Measurements from ENCODE around the gene STAM.

STAM gene

DNA sequence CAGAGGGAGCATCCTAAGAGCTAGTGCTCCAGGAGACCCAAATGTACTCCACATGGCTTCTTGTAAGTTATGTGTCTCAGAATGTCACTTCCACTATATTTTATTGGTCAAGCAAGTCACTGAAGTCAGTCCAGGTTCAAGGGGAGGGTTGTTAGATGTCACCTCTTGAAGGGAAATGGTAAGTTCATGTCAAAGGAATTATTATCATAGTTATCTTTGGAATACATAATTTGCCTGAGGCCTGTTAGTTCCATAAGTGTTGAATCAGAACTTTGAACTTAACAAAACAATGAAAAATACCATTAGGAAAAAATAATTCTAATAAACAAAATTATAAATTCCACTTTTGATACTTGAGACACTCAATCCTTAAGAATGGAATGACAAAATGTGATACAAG is 30.6 kb downstream of the STAM start:
- Histone ChIP-seq H3K4me1 (ENCODE audit: low read length) (peaks cover 14% of the 10 kb centered on the region), H3K9ac (ENCODE audit: low read length) (no peak overlapping the region), H4K20me1 (ENCODE audit: insufficient read depth, low read length) (no peaks in the 10 kb centered on the region), H3K4me2 (ENCODE audit: low read length) (no peak overlapping the region), H3K36me3 (replicated peaks; ENCODE audit: low read depth, low read length) (no peaks in the 10 kb centered on the region), H3K4me3 (ENCODE audit: low read length) (no peak overlapping the region), H3K79me2 (ENCODE audit: low read length) (peaks cover 14% of the 10 kb centered on the region; the same call in 1 of the 2 replicates), H3K27ac (ENCODE audit: low read length) (no peak overlapping the region), H3K9me3 (ENCODE audit: insufficient read depth, low read length) (no peaks in the 10 kb centered on the region), H2AFZ (ENCODE audit: low read depth, low read length) (no peak overlapping the region), H3K27me3 (ENCODE audit: low read depth, low read length) (no peaks in the 10 kb centered on the region)
- TF ChIP-seq EZH2phosphoT487 (IDR thresholded peaks at IDR 0.05; ENCODE audit: low read depth) = no peak
- TF ChIP-seq, protein P1, sequence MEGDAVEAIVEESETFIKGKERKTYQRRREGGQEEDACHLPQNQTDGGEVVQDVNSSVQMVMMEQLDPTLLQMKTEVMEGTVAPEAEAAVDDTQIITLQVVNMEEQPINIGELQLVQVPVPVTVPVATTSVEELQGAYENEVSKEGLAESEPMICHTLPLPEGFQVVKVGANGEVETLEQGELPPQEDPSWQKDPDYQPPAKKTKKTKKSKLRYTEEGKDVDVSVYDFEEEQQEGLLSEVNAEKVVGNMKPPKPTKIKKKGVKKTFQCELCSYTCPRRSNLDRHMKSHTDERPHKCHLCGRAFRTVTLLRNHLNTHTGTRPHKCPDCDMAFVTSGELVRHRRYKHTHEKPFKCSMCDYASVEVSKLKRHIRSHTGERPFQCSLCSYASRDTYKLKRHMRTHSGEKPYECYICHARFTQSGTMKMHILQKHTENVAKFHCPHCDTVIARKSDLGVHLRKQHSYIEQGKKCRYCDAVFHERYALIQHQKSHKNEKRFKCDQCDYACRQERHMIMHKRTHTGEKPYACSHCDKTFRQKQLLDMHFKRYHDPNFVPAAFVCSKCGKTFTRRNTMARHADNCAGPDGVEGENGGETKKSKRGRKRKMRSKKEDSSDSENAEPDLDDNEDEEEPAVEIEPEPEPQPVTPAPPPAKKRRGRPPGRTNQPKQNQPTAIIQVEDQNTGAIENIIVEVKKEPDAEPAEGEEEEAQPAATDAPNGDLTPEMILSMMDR (IDR thresholded peaks at IDR 0.05; ENCODE audit: low read depth, low read length) = no peak

DNA sequence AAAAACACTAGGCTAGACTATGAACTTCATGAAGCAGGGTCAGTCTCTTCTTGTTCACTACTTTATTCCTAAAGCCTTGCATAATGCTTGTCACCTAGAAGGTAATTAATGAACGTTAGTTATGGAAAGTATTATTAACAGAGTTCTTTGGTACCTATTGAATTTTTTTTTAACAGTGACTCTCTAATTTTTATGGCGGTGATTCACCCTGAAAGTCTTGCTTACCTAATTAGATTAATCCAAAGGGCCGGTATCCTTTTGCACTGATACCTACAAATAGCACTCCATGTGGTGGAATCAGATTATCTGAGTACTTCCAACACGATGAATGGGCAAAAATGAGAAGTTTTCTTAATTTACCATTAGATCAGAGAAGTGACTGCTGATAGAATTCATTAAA is 31.7 kb downstream of the STAM start:
- Histone ChIP-seq H3K4me1 (ENCODE audit: low read length) (peaks cover 5% of the 10 kb centered on the region), H3K27ac (ENCODE audit: low read length) (no peak overlapping the region), H3K4me3 (ENCODE audit: low read length) (no peak overlapping the region), H3K4me2 (ENCODE audit: low read length) (no peak overlapping the region), H3K79me2 (ENCODE audit: low read length) (peaks cover 15% of the 10 kb centered on the region), H3K27me3 (ENCODE audit: low read depth, low read length) (no peaks in the 10 kb centered on the region), H3K9ac (ENCODE audit: low read length) (no peak overlapping the region), H3K9me3 (ENCODE audit: insufficient read depth, low read length) (no peaks in the 10 kb centered on the region), H4K20me1 (ENCODE audit: insufficient read depth, low read length) (no peaks in the 10 kb centered on the region), H2AFZ (ENCODE audit: low read depth, low read length) (no peak overlapping the region), H3K36me3 (replicated peaks; ENCODE audit: low read depth, low read length) (no peaks in the 10 kb centered on the region)
- no peak for TF ChIP-seq EZH2phosphoT487 (IDR thresholded peaks at IDR 0.05; ENCODE audit: low read depth)
- TF ChIP-seq, protein P1 (IDR thresholded peaks at IDR 0.05; ENCODE audit: low read depth, low read length) = no peak

DNA sequence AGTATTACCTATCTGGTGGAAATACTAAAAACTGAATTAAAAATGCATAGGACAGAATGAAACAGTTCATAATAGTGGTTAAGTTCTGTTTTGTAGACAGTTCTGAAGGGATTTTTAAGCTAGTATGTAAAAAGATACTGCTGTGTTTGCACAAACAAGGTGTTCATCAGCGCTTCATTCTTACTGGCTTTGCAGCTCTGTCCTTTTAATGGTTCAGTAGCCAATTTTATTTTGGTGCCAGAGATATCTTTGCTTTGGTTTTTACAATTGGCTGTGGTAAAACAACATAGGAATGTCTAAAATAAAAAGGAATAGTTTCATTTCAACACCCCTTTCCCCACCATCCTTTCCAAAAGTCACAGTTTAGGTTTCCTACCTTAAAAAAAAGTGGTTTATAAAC is 33.0 kb downstream of the STAM start:
- Histone ChIP-seq H3K9me3 (ENCODE audit: insufficient read depth, low read length) (no peaks in the 10 kb centered on the region), H3K4me2 (ENCODE audit: low read length) (no peak overlapping the region), H3K79me2 (ENCODE audit: low read length) (peaks cover 12% of the 10 kb centered on the region), H3K27me3 (ENCODE audit: low read depth, low read length) (no peaks in the 10 kb centered on the region), H3K9ac (ENCODE audit: low read length) (no peak overlapping the region), H4K20me1 (ENCODE audit: insufficient read depth, low read length) (no peaks in the 10 kb centered on the region), H3K4me1 (ENCODE audit: low read length) (no peaks in the 10 kb centered on the region), H3K27ac (ENCODE audit: low read length) (no peak overlapping the region), H2AFZ (ENCODE audit: low read depth, low read length) (no peak overlapping the region), H3K4me3 (ENCODE audit: low read length) (no peak overlapping the region), H3K36me3 (replicated peaks; ENCODE audit: low read depth, low read length) (no peaks in the 10 kb centered on the region)
- TF ChIP-seq EZH2phosphoT487 (IDR thresholded peaks at IDR 0.05; ENCODE audit: low read depth) = no peak
- TF ChIP-seq, protein P1 (IDR thresholded peaks at IDR 0.05; ENCODE audit: low read depth, low read length) = no peak

DNA sequence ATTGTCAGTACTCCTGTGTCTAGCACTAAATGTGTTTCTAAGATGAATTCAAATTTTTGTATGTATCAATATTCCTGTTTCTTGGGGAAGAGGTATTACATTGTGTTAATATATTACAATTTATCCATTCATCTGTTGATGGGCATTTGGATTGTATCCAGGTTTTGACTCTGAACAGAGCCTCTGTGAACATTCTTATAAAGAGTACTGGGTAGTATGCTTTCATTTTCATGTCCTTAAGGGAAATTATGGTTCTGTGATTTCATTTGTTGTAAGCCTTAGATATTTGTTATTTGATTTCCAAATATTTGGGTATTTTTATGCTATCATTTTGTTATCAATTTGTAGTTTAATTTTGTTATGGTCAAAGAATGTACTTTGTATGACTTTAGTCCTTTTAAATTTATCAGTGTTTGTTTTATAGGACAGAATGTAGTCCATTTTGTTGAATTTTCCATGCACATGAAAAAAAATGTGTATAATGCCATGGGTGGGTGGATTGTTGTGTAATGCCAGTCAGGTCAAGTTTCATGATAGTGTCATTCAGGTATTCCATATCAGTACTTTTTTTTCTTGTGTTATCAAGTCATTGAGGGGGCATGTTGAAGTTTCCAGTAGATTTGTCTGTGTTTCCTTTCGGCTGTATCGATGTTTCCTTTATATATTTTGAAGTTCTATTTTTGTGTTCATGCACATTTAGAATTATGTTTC is 38.4 kb downstream of the STAM start:
- Histone ChIP-seq H3K4me2 (ENCODE audit: low read length) (no peak overlapping the region), H3K36me3 (replicated peaks; ENCODE audit: low read depth, low read length) (no peaks in the 10 kb centered on the region), H3K9ac (ENCODE audit: low read length) (no peak overlapping the region), H3K27me3 (ENCODE audit: low read depth, low read length) (no peaks in the 10 kb centered on the region), H3K27ac (ENCODE audit: low read length) (no peak overlapping the region), H3K79me2 (ENCODE audit: low read length) (peaks cover 34% of the 10 kb centered on the region), H3K4me3 (ENCODE audit: low read length) (no peak overlapping the region), H2AFZ (ENCODE audit: low read depth, low read length) (no peak overlapping the region), H3K4me1 (ENCODE audit: low read length) (peaks cover 24% of the 10 kb centered on the region), H3K9me3 (ENCODE audit: insufficient read depth, low read length) (no peaks in the 10 kb centered on the region), H4K20me1 (ENCODE audit: insufficient read depth, low read length) (no peaks in the 10 kb centered on the region)
- TF ChIP-seq EZH2phosphoT487 (IDR thresholded peaks at IDR 0.05; ENCODE audit: low read depth) = no peak
- TF ChIP-seq, protein P1 (IDR thresholded peaks at IDR 0.05; ENCODE audit: low read depth, low read length) = no peak

Data from OCI-LY3 (cell line).